Bronchial epithelial cell (primary cell): ENCODE results near the gene ASRGL1. TPM values are rescaled to one million over a fixed set of nuclear protein-coding genes. Genes with fewer than 3 reads are reported as not detected.
A peak's percentile ranks its signal among the peaks of the same experiment; 100 is the strongest.

Experiments used
- DNase-seq: peaks from one replicate; pipeline ENCODE4 v3.0.0-alpha.2; 2010; ENCODE audit warnings: low read depth
- FAIRE-seq: peaks from 2 replicates; lab custom pipeline; 2011; peaks lifted over from hg19 to GRCh38; lab: Jason Lieb, UNC
- H3K27me3 ChIP-seq: 2 replicates; pipeline ENCODE4 v1.5.1; 2011; ENCODE audit warnings: low read length; ENCODE audit not compliant: control insufficient read depth, insufficient read depth
- H3K36me3 ChIP-seq: 2 replicates; pipeline ENCODE4 v1.5.1; 2011; ENCODE audit warnings: low read length; ENCODE audit not compliant: control insufficient read depth, insufficient read depth
- H3K4me3 ChIP-seq: 2 replicates; pipeline ENCODE4 v1.5.1; 2011; ENCODE audit warnings: mild to moderate bottlenecking, low read depth, low read length, control low read depth
- CTCF ChIP-seq: IDR thresholded peaks from 2 replicates; pipeline ENCODE4 v1.5.1; 2011; ENCODE audit warnings: mild to moderate bottlenecking, moderate library complexity, low read length, control low read depth, inconsistent platforms; ENCODE audit not compliant: insufficient read depth, severe bottlenecking
- total RNA-seq: library from RNA; depleted of rRNA; stranded (reverse); fragments of >200 nt; gene quantifications from 2 replicates; pipeline ENCODE4 v1.2.1, GENCODE V29; 2014

Gene ASRGL1
- total RNA-seq, 1 donor from 2014 or later: 0.53 TPM

- Histone ChIP-seq H3K27me3 (peaks cover 3% of the 10 kb centered on the region), H3K4me3 (no peak overlapping the region), H3K36me3 (no peaks in the 10 kb centered on the region)
- TF ChIP-seq CTCF: no peak
- DNase-seq: peak; percentile 13
- no peak for FAIRE-seq
Observed at GRCh38 chr11:62427630-62428233, 90.5 kb downstream of the ASRGL1 start.

- FAIRE-seq: no peak
- H3K36me3 ChIP-seq: no peaks in the 10 kb centered on the region
- H3K4me3 ChIP-seq: no peak overlapping the region
- TF ChIP-seq CTCF: no peak
- H3K27me3 ChIP-seq: no peaks in the 10 kb centered on the region
- DNase-seq: no peak
Observed at GRCh38 chr11:62428871-62429560, 91.8 kb downstream of the ASRGL1 start.

GRCh38 chr11:62430425-62430824 lies 93.2 kb downstream of the ASRGL1 start:
- no peak for TF ChIP-seq CTCF
- FAIRE-seq: no peak
- no peak for DNase-seq
- no peaks in the 10 kb centered on the region for H3K27me3 ChIP-seq
- H3K36me3 ChIP-seq: no peaks in the 10 kb centered on the region
- no peak overlapping the region for H3K4me3 ChIP-seq

GRCh38 chr11:62431171-62431901 lies 94.1 kb downstream of the ASRGL1 start:
- FAIRE-seq: no peak
- Histone ChIP-seq H3K4me3 (no peak overlapping the region), H3K36me3 (no peaks in the 10 kb centered on the region), H3K27me3 (no peaks in the 10 kb centered on the region)
- no peak for DNase-seq
- TF ChIP-seq CTCF: no peak

GRCh38 chr11:62432695-62433094 lies 95.4 kb downstream of the ASRGL1 start:
- DNase-seq (no peak), FAIRE-seq (no peak)
- Histone ChIP-seq H3K36me3 (no peaks in the 10 kb centered on the region), H3K4me3 (no peak overlapping the region), H3K27me3 (no peaks in the 10 kb centered on the region)
- no peak for TF ChIP-seq CTCF
